Measurements from ENCODE around the gene GRID1. TPM values are rescaled to one million over a fixed set of nuclear protein-coding genes. Genes with fewer than 3 reads are reported as not detected.

Gene GRID1
- polyA plus RNA-seq, 1 of the 3 experiments (the other 2 are of a cell fraction) = 0.13 TPM

DNA sequence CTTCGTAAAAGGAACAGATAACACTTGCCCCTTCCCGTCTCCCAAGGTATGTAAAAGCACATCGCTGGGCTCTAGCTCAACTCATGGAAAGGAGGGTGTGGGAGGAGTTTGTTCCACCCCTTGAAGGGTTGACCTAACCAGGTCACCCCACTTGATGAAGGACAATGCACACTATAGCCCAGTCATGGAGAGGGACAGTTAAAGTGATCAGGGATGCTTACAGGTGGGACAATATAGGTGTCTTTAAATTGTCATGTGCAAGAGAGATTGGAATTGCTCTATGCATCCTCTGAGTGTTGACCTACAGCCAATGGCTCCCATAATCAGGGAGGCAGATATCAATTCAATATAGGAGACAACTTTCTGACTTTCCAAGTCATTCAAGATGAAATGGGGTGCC, 448.2 kb downstream of the GRID1 start (continued):
- TF ChIP-seq SMC3 (IDR thresholded peaks at IDR 0.05; ENCODE audit: low read depth, low read length) = no peak

DNA sequence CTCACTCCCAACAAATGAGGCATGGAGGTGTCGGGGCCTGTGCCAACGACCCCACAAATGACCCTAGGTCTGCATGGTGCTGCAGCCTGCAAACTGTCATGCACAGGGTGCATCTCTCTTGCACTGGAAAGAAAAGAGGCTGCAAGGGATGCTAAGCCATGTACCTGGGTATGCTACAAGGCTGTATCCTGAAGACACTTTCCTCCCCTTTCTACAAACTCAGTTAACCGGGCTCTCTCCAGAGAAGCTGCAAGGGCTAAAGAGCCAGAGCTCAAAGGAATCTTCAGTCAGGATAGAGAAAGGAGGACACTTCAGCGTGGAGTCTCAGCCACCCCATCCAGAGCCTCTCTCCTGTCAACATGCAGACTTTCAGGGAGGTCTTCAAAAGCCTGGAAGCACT, 449.0 kb downstream of the GRID1 start:
- ChIA-PET POLR2A (interaction anchor here (0.8 kb wide), 1 partner anchor 156 kb away, joined by 3 read pairs; no protein-coding TSS in a partner anchor), CTCF (interaction anchor here (1.4 kb wide), 1 partner anchor 78 kb away, joined by 5 read pairs; no protein-coding TSS in a partner anchor)
- WGBS (ENCODE audit: low lambda C conversion rate) = 22% methylated on average over 4 of the region's 4 CpGs
- Histone ChIP-seq H3K4me3 (ENCODE audit: low read depth in 2 of 2, low read length in 1 of 2) (no peak overlapping the region), H3K4me1 (ENCODE audit: control insufficient read depth in 1 of 2, insufficient read depth in 2 of 2, low read depth in 1 of 2, low read length in 1 of 2) (peaks cover 0 to 29% of the 10 kb centered on the region in 2 experiments; a peak in 2 of 4 replicates), H3F3A (replicated peaks; ENCODE audit: insufficient read depth) (no peaks in the 10 kb centered on the region), H3K36me3 (replicated peaks in 1 of 2; ENCODE audit: control insufficient read depth in 1 of 2, insufficient read depth in 2 of 2, low read length in 1 of 2) (no peaks in the 10 kb centered on the region), H3K79me2 (ENCODE audit: insufficient read depth) (no peaks in the 10 kb centered on the region), H3K27me3 (ENCODE audit: insufficient read depth) (no peaks in the 10 kb centered on the region), H2AFZ (ENCODE audit: low read depth) (no peak overlapping the region), H3K4me2 (no peak overlapping the region), H3K9me3 (no peaks in the 10 kb centered on the region), H3K9ac (no peak overlapping the region), H4K20me1 (ENCODE audit: insufficient read depth) (no peaks in the 10 kb centered on the region), H3K27ac (ENCODE audit: low read depth in 2 of 2, low read length in 1 of 2) (no peak overlapping the region; a peak in 1 of 4 replicates), H3K9me2 (no peaks in the 10 kb centered on the region)
- TF ChIP-seq EZH2phosphoT487 (IDR thresholded peaks at IDR 0.05; ENCODE audit: borderline replicate concordance, low read depth) (no peak), SMC3 (IDR thresholded peaks at IDR 0.05; ENCODE audit: low read depth, low read length) (no peak), NRF1 (IDR thresholded peaks at IDR 0.05; ENCODE audit: low read depth, low read length) (no peak), JUND (IDR thresholded peaks at IDR 0.05) (no peak), SIN3A (IDR thresholded peaks at IDR 0.05; ENCODE audit: borderline replicate concordance, low read depth, low read length) (no peak), TAF1 (IDR thresholded peaks at IDR 0.05; ENCODE audit: borderline replicate concordance, low read depth, low read length) (no peak), RFX5 (IDR thresholded peaks at IDR 0.05; ENCODE audit: low read length) (no peak), GABPA (IDR thresholded peaks at IDR 0.05; ENCODE audit: low read depth) (no peak), FOXJ3 (CRISPR knock-in tag; IDR thresholded peaks at IDR 0.05) (no peak), RXRA (IDR thresholded peaks at IDR 0.05; ENCODE audit: borderline replicate concordance, low read depth) (no peak), FOSL2 (IDR thresholded peaks at IDR 0.05; ENCODE audit: borderline replicate concordance, low read depth) (no peak)
- TF ChIP-seq, protein P1, sequence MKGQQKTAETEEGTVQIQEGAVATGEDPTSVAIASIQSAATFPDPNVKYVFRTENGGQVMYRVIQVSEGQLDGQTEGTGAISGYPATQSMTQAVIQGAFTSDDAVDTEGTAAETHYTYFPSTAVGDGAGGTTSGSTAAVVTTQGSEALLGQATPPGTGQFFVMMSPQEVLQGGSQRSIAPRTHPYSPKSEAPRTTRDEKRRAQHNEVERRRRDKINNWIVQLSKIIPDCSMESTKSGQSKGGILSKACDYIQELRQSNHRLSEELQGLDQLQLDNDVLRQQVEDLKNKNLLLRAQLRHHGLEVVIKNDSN (IDR thresholded peaks at IDR 0.05; ENCODE audit: borderline replicate concordance, low read depth) = no peak
- TF ChIP-seq, protein P2, sequence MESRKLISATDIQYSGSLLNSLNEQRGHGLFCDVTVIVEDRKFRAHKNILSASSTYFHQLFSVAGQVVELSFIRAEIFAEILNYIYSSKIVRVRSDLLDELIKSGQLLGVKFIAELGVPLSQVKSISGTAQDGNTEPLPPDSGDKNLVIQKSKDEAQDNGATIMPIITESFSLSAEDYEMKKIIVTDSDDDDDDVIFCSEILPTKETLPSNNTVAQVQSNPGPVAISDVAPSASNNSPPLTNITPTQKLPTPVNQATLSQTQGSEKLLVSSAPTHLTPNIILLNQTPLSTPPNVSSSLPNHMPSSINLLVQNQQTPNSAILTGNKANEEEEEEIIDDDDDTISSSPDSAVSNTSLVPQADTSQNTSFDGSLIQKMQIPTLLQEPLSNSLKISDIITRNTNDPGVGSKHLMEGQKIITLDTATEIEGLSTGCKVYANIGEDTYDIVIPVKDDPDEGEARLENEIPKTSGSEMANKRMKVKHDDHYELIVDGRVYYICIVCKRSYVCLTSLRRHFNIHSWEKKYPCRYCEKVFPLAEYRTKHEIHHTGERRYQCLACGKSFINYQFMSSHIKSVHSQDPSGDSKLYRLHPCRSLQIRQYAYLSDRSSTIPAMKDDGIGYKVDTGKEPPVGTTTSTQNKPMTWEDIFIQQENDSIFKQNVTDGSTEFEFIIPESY (IDR thresholded peaks at IDR 0.05; ENCODE audit: borderline replicate concordance, low read depth) = no peak
- TF ChIP-seq, protein P3, sequence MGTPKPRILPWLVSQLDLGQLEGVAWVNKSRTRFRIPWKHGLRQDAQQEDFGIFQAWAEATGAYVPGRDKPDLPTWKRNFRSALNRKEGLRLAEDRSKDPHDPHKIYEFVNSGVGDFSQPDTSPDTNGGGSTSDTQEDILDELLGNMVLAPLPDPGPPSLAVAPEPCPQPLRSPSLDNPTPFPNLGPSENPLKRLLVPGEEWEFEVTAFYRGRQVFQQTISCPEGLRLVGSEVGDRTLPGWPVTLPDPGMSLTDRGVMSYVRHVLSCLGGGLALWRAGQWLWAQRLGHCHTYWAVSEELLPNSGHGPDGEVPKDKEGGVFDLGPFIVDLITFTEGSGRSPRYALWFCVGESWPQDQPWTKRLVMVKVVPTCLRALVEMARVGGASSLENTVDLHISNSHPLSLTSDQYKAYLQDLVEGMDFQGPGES (IDR thresholded peaks at IDR 0.05; ENCODE audit: low read depth, low read length) = no peak
- DNase-seq = no peak
